Heart right ventricle (tissue), 16 donors: ENCODE measurements around the gene CTSS. TPM values are rescaled to one million over a fixed set of nuclear protein-coding genes. Genes with fewer than 3 reads are reported as not detected.
A peak's percentile ranks its signal among the peaks of the same experiment; 100 is the strongest.
"Not testable (repeated sequence)": the region's sequence is repeated elsewhere in the genome, so short reads cannot be mapped to it uniquely, and the experiment has no call there.

ENCODE experiments used
- ATAC-seq, 8 donors: fragments of 200-7000 bp; cut with Tn5 transposase; one replicate each; pipeline ENCODE4 v1.9.1; 2020; ENCODE audit warnings: mild to moderate bottlenecking in 8 of 8, moderate library complexity in 8 of 8, moderate number of reproducible peaks in 1 of 8
- DNase-seq, 2 donors: peaks; one replicate each; pipeline ENCODE4 v3.0.0-alpha.2; 2020
- H3K27ac ChIP-seq, 10 donors: fragments of 200-600 bp; sonication (generic) in 2 of 10; one replicate each; pipeline versions ENCODE4 v1.5.0 to v1.8.0; 2020 to 2022; ENCODE audit warnings: mild to moderate bottlenecking in 3 of 10
- H3K27me3 ChIP-seq, 7 donors: fragments of 200-600 bp; one replicate each; pipeline ENCODE4 v1.8.0; 2021 to 2022; ENCODE audit warnings: mild to moderate bottlenecking in 2 of 7
- H3K36me3 ChIP-seq, 9 donors: fragments of 200-600 bp; sonication (generic) in 1 of 9; one replicate each; pipeline versions ENCODE4 v1.5.0 to v1.8.0; 2020 to 2022; ENCODE audit warnings: mild to moderate bottlenecking in 2 of 9
- H3K4me1 ChIP-seq, 9 donors: fragments of 200-600 bp; sonication (generic) in 1 of 9; one replicate each; pipeline versions ENCODE4 v1.5.0 to v1.8.0; 2020 to 2022; ENCODE audit warnings: mild to moderate bottlenecking in 4 of 9
- H3K4me3 ChIP-seq, 10 donors: fragments of 200-600 bp; sonication (generic) in 2 of 10; one replicate each; pipeline versions ENCODE4 v1.5.0 to v1.8.0; 2020 to 2022; ENCODE audit warnings: mild to moderate bottlenecking in 7 of 10, moderate library complexity in 2 of 10
- H3K9me3 ChIP-seq, 11 donors: fragments of 200-600 bp in 10 of 11; sonication (generic) in 2 of 11; one replicate each; pipeline versions ENCODE4 v1.5.0 to v1.8.0; 2013 to 2022; ENCODE audit warnings: mild to moderate bottlenecking in 2 of 11, control low read depth in 1 of 11, moderate library complexity in 1 of 11
- CTCF ChIP-seq, 9 donors: fragments of 200-600 bp; sonication (generic) in 2 of 9; IDR thresholded peaks; one replicate each; pipeline versions ENCODE4 v1.5.0 to v1.8.0; 2021 to 2022; ENCODE audit warnings: antibody characterized with exemption in 9 of 9, mild to moderate bottlenecking in 5 of 9, moderate library complexity in 1 of 9
- WGBS, 2 donors: extraction: QIAGEN DNeasy Blood & Tissue Kit; methylation state at CpG; one replicate each; pipeline ENCODE4 v1.1.7; 2013; ENCODE audit warnings: inconsistent platforms in 1 of 2; 5-methylcytosine and 5-hydroxymethylcytosine counted together
- intact Hi-C, 10 donors: fragments of 100-400 bp; cut with DNase I; formaldehyde crosslinking; loops; one replicate each; pipeline versions ENCODE4 v1.11.1 to v1.14.2; 2022
- polyA plus RNA-seq, 2 donors: library from polyadenylated mRNA; stranded (reverse); fragments of 200-250 nt; gene quantifications; one replicate each; pipeline ENCODE4 v1.2.3, GENCODE V29; 2013
- total RNA-seq, 10 donors: library from RNA; stranded (reverse); fragmentation: NEBNext Ultra II Directional in 3 of 10; extraction: Animal tissue kit (Norgen Biotek cat#: 25700) in 3 of 10; gene quantifications; one replicate each; pipeline versions ENCODE4 v1.2.1 to v1.2.4, GENCODE V29; 2021 to 2023
- donor health status: Arrhythmogenic right ventricular cardiomyopathy.
- donor health status: ischemic (EF 13 %, LVEDD 7.1; RV severe dilation, severe dysfunction).
- donor health status: healthy with polysubstance abuse.
- donor health status: DM: no; HTN: yes; CAD: no.
- donor health status: DM: no; HTN: no; CAD: no.
- donor health status: ischemic (EF 25% LVEDD 6.9; RV normal size, moderate dysfunction).
- donor health status: ischemic (EF 25% LVEDD 5.7; RV mildly dilated, moderate dysfunction).
- donor health status: healthy.
- donor health status: DM: yes; HTN: yes; CAD: no.
- donor health status: Ischemic cardiomyopathy.
- donor health status: ischemic (EF 35%, LVEDD 5.7; RV mildly dilated, moderate dysfunction).
- donor health status: nonischemic (EF 11% LVEDD 7.7; RV severe dilation, severe dysfunction).
- donor health status: DM: yes; HTN: yes; CAD: no.
- donor health status: PGD.
- donor health status: ischemic (EF 29% LVEDD 5.4; RV normal size, mild dysfunction).
- donor health status: nonischemic (EF 23%, LVEDD 6.1; RV moderate dilation, normal function).

CTSS gene
- total and polyA plus RNA-seq, 12 donors, result 6.5 to 201 (median 17.2) TPM

GRCh38 chr1:150796374-150796773 lies 30.8 kb upstream of the CTSS start:
- no peak overlapping the region for H3K27ac ChIP-seq
- WGBS, 2 donors, result 82% methylated on average over 3 of the region's 3 CpGs
- H3K27me3 ChIP-seq, result no peaks in the 10 kb centered on the region
- DNase-seq, result no peak
- no peaks in the 10 kb centered on the region for H3K9me3 ChIP-seq
- no peak for TF ChIP-seq CTCF (IDR thresholded peaks at IDR 0.05)
- H3K36me3 ChIP-seq, result peaks cover 0 to 65% (median 29%) of the 10 kb centered on the region in 9 donors
- intact Hi-C loops, result no loop called here
- H3K4me3 ChIP-seq, result no peak overlapping the region
- peaks cover 0 to 23% (median 0%) of the 10 kb centered on the region in 9 donors for H3K4me1 ChIP-seq
- no peak for ATAC-seq

- intact Hi-C loops, H3K9me3 ChIP-seq, H3K27me3 ChIP-seq, DNase-seq, H3K4me3 ChIP-seq, ATAC-seq: not testable (repeated sequence)
- Histone ChIP-seq H3K4me1 (peaks cover 0 to 49% (median 0%) of the 10 kb centered on the region in 9 donors), H3K36me3 (peaks cover 0 to 47% (median 22%) of the 10 kb centered on the region in 9 donors), H3K27ac (peak overlapping the region in 1 of 10 donors; percentile 68)
- WGBS, 2 donors, result 92 to 98% methylated on average over 3 of the region's 3 CpGs
These were observed 28.2 kb upstream of the CTSS start for GRCh38 chr1:150793778-150794177.

- WGBS, 2 donors, result 75 to 85% methylated on average over 1 of the region's 1 CpG
- intact Hi-C loops, result no loop called here
These were observed 27.6 kb upstream of the CTSS start for GRCh38 chr1:150793221-150793620.

GRCh38 chr1:150791585-150791984 lies 26.0 kb upstream of the CTSS start:
- Histone ChIP-seq H3K36me3 (peaks cover 0 to 25% (median 10%) of the 10 kb centered on the region in 9 donors), H3K27me3 (no peaks in the 10 kb centered on the region), H3K4me3 (no peak overlapping the region), H3K4me1 (peaks cover 0 to 54% (median 0%) of the 10 kb centered on the region in 9 donors), H3K27ac (peak overlapping the region in 1 of 10 donors; percentile 68), H3K9me3 (no peaks in the 10 kb centered on the region)
- DNase-seq (no peak), ATAC-seq (peak in 5 of 8 donors; percentile 38 to 75 (median 61))
- intact Hi-C loops, result no loop called here
- 81 to 89% methylated on average over 4 of the region's 4 CpGs for WGBS, 2 donors
- TF ChIP-seq CTCF (IDR thresholded peaks at IDR 0.05), result no peak

More at GRCh38 chr1:150793221-150793620, 27.6 kb upstream of the CTSS start:
- Histone ChIP-seq H3K4me1 (peaks cover 0 to 54% (median 0%) of the 10 kb centered on the region in 9 donors), H3K27me3 (no peaks in the 10 kb centered on the region), H3K9me3 (no peaks in the 10 kb centered on the region), H3K4me3 (no peak overlapping the region), H3K36me3 (peaks cover 0 to 41% (median 16%) of the 10 kb centered on the region in 9 donors), H3K27ac (peak overlapping the region in 1 of 10 donors; percentile 68)
- ATAC-seq (no peak), DNase-seq (no peak)
- TF ChIP-seq CTCF (IDR thresholded peaks at IDR 0.05), result no peak

GRCh38 chr1:150789396-150789795 lies 23.8 kb upstream of the CTSS start:
- no peaks in the 10 kb centered on the region for H3K9me3 ChIP-seq
- peak overlapping the region in 1 of 10 donors; percentile 68 for H3K27ac ChIP-seq
- peaks cover 0 to 54% (median 0%) of the 10 kb centered on the region in 9 donors for H3K4me1 ChIP-seq
- no peak for DNase-seq
- no peak for TF ChIP-seq CTCF (IDR thresholded peaks at IDR 0.05)
- H3K36me3 ChIP-seq, result peaks cover 0 to 3% (median 0%) of the 10 kb centered on the region in 9 donors
- intact Hi-C loops, result no loop called here
- H3K4me3 ChIP-seq, result no peak overlapping the region
- peak in 4 of 8 donors; percentile 25 to 41 (median 28) for ATAC-seq
- H3K27me3 ChIP-seq, result no peaks in the 10 kb centered on the region
- 74 to 77% methylated on average over 4 of the region's 4 CpGs for WGBS, 2 donors
